Measurements from ENCODE around the gene CD8B2. TPM values are rescaled to one million over a fixed set of nuclear protein-coding genes. Genes with fewer than 3 reads are reported as not detected.

Gene CD8B2
- total and polyA plus RNA-seq, 2 donors (not counting 1 experiment from before 2014, with no cell fraction given) = not detected

GRCh38 chr2:106560773-106561172, 73.6 kb downstream of the CD8B2 start:
- Mint-ChIP-seq H3K4me1 (no peaks in the 10 kb centered on the region), H3K4me3 (no peak overlapping the region), H3K27ac (no peak overlapping the region), H3K27me3 (peaks cover 4% of the 10 kb centered on the region), H3K9me3 (ENCODE audit: insufficient read depth) (peaks cover 5% of the 10 kb centered on the region)
- H2AFZ ChIP-seq (ENCODE audit: insufficient read depth, low read depth, low read length, poor library complexity, severe bottlenecking) = no peak overlapping the region
- no peak overlapping the region for H3K27ac ChIP-seq (ENCODE audit: low read length in 2 of 2)
- H3K36me3 ChIP-seq (replicated peaks in 1 of 2; ENCODE audit: control extremely low read depth in 1 of 2, control insufficient read depth in 1 of 2, extremely low read depth in 1 of 2, insufficient read depth in 2 of 2, low read length in 1 of 2) = no peaks in the 10 kb centered on the region
- H3K4me1 ChIP-seq (ENCODE audit: control insufficient read depth in 2 of 2, insufficient read depth in 2 of 2, low read length in 2 of 2) = no peaks in the 10 kb centered on the region
- no peak overlapping the region for H3K4me2 ChIP-seq (replicated peaks; ENCODE audit: low read depth, low read length, poor library complexity, severe bottlenecking)
- no peak for TF ChIP-seq EZH2 (IDR thresholded peaks at IDR 0.05; ENCODE audit: borderline replicate concordance, insufficient read depth, low read depth, low read length, poor library complexity, severe bottlenecking)
- TF ChIP-seq CTCF (IDR thresholded peaks at IDR 0.05) = no peak
- no peak for DNase-seq
- H3K4me3 ChIP-seq (ENCODE audit: control extremely low read depth in 1 of 5, extremely low read depth in 1 of 5, insufficient read depth in 1 of 5, low read depth in 2 of 5, low read length in 4 of 5) = no peak overlapping the region
- no peaks in the 10 kb centered on the region for H3K79me2 ChIP-seq (ENCODE audit: control insufficient read depth, insufficient read depth, low read length)
- no peaks in the 10 kb centered on the region for H4K20me1 ChIP-seq (ENCODE audit: control insufficient read depth, insufficient read depth, low read length, poor library complexity, severe bottlenecking)
- CTCF ChIA-PET = no interaction called here
- POLR2A ChIA-PET = no interaction called here
- ATAC-seq (ENCODE audit: low read depth) = no peak
- intact Hi-C loops (cut with micrococcal nuclease) = no loop called here
- H3K9me3 ChIP-seq (ENCODE audit: control extremely low read depth in 1 of 3, control insufficient read depth in 2 of 3, insufficient read depth in 1 of 3, low read length in 2 of 3) = no peaks in the 10 kb centered on the region
- H3K9ac ChIP-seq (ENCODE audit: low read length) = no peak overlapping the region
- H3K27me3 ChIP-seq (replicated peaks in 1 of 4; ENCODE audit: control extremely low read depth in 1 of 4, control insufficient read depth in 3 of 4, insufficient read depth in 4 of 4, low read length in 3 of 4) = peaks cover 0 to 3% (median 0%) of the 10 kb centered on the region in 4 experiments
- 100% methylated on average over 1 of the region's 1 CpG for whole genome bisulfite sequencing (ENCODE audit: insufficient coverage)

DNA sequence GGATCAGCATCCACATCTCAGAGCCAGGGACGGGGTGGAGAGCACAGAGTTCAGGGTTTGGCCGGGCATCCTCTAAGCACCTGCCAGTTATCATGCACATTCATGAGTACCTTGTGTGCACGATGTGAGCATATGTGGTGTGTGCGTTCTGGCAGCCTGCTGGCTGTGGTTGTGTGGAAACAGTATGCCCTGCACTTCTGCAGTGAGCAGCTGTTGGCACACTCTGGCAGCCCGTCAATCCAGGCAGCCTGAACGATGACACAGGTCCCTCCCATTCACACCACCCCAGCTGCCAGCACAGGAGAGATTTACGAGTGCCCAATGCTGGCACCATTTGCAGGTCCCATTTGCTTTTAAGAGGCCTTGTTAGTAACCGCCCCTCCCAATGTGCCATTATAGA, 74.2 kb downstream of the CD8B2 start:
- Histone ChIP-seq H3K79me2 (ENCODE audit: control insufficient read depth, insufficient read depth, low read length) (no peaks in the 10 kb centered on the region), H3K9me3 (ENCODE audit: control extremely low read depth in 1 of 3, control insufficient read depth in 2 of 3, insufficient read depth in 1 of 3, low read length in 2 of 3) (no peaks in the 10 kb centered on the region), H3K4me1 (ENCODE audit: control insufficient read depth in 2 of 2, insufficient read depth in 2 of 2, low read length in 2 of 2) (no peaks in the 10 kb centered on the region), H2AFZ (ENCODE audit: insufficient read depth, low read depth, low read length, poor library complexity, severe bottlenecking) (no peak overlapping the region), H3K36me3 (replicated peaks in 1 of 2; ENCODE audit: control extremely low read depth in 1 of 2, control insufficient read depth in 1 of 2, extremely low read depth in 1 of 2, insufficient read depth in 2 of 2, low read length in 1 of 2) (no peaks in the 10 kb centered on the region), H3K27ac (ENCODE audit: low read length in 2 of 2) (no peak overlapping the region), H3K9ac (ENCODE audit: low read length) (no peak overlapping the region), H3K4me2 (replicated peaks; ENCODE audit: low read depth, low read length, poor library complexity, severe bottlenecking) (no peak overlapping the region), H4K20me1 (ENCODE audit: control insufficient read depth, insufficient read depth, low read length, poor library complexity, severe bottlenecking) (no peaks in the 10 kb centered on the region), H3K4me3 (ENCODE audit: control extremely low read depth in 1 of 5, extremely low read depth in 1 of 5, insufficient read depth in 1 of 5, low read depth in 2 of 5, low read length in 4 of 5) (no peak overlapping the region), H3K27me3 (replicated peaks in 1 of 4; ENCODE audit: control extremely low read depth in 1 of 4, control insufficient read depth in 3 of 4, insufficient read depth in 4 of 4, low read length in 3 of 4) (peaks cover 0 to 3% (median 0%) of the 10 kb centered on the region in 4 experiments)
- intact Hi-C loops (cut with micrococcal nuclease) = no loop called here
- no peak for DNase-seq
- H3K9me3 Mint-ChIP-seq (ENCODE audit: insufficient read depth) = peaks cover 4% of the 10 kb centered on the region
- POLR2A ChIA-PET = no interaction called here
- H3K4me1 Mint-ChIP-seq = no peaks in the 10 kb centered on the region
- peaks cover 7% of the 10 kb centered on the region for H3K27me3 Mint-ChIP-seq
- H3K27ac Mint-ChIP-seq = no peak overlapping the region
- no peak for TF ChIP-seq CTCF (IDR thresholded peaks at IDR 0.05)
- TF ChIP-seq EZH2 (IDR thresholded peaks at IDR 0.05; ENCODE audit: borderline replicate concordance, insufficient read depth, low read depth, low read length, poor library complexity, severe bottlenecking) = no peak
- no peak for ATAC-seq (ENCODE audit: low read depth)
- CTCF ChIA-PET = no interaction called here
- H3K4me3 Mint-ChIP-seq = no peak overlapping the region
- 43% methylated on average over 8 of the region's 8 CpGs for WGBS (ENCODE audit: insufficient coverage)
